GM21717 (cell line): ENCODE data around the gene ANKS1A.

Experiments used
- ATAC-seq: cut with Tn5 transposase; IDR thresholded peaks from one replicate; pipeline ENCODE4 v1.9.1; 2021; ENCODE audit warnings: mild to moderate bottlenecking, moderate library complexity; ENCODE audit not compliant: unreplicated experiment

ANKS1A gene

DNA sequence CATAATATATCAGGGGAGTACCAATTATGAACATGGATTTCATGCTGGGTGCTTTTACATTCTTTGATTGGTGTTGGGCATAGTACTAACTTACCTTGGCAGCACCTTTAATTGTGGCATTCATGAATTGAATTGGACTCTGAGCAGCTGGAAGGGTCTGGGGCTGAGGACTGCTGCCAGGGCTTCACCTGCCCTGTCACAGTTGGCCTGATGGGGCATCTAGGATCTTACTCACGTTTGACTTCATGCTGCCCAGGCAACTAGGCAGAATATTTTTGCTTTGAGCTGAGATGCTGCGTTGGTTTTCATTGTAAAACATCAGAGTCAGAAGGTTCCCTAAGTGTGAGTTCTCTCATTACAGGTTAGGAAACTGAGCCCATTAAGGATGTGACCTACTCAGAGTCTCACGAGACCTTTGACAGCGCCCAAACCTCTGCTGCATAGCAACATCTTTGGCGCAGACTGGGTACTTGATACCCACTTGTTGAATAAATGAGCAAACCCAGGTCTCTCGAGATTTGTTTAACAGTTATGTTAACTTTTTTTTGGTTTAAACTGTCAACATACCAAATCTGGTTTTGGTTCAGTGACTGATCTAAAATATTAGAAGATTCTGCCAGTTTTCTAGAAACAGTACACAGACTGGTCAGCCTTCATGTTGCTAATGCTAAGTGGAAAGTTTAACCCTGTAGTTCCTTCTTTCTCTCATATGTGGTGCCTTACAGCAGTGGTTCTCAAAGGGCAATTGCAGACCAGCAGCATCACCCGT, 147.2 kb downstream of the ANKS1A start:
- no peak for ATAC-seq

DNA sequence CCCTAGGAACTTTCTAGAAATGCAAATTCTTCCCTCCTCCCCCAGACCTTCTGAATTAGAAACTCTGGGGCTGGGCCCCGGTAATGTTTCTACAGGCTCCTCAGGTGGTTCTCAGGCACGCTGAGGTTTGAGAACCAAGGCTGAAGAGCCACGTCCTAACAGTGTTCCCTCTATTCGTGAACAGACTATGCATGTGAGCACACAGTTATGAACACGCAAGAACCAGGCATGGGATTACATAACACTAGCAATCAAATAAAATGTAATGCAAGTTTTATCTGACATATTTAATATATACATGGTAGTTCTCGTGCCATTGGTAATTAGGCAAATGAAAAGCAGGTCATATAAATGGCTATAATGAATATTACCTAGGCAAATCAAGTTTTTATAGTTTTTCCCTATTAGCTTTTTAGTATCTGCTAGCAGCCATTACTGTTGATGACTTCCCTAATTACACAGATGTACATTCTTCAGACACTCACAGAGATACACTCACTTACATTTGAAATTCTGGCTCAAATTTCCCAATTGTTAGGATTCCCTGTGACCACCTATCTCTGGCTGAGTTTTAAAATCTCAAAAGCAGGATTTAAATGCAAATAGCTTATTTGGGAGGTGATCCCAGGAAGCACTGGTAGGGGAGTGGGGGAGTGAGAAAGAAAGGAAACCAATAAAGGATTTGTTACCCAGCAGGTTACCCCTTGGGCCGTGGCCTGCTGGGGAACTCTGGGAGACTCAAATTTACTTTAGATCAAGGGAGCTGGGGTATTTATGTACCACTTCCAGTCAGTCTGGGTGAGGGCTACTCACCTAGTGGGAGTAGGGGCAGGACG, 148.0 kb downstream of the ANKS1A start:
- no peak for ATAC-seq

DNA sequence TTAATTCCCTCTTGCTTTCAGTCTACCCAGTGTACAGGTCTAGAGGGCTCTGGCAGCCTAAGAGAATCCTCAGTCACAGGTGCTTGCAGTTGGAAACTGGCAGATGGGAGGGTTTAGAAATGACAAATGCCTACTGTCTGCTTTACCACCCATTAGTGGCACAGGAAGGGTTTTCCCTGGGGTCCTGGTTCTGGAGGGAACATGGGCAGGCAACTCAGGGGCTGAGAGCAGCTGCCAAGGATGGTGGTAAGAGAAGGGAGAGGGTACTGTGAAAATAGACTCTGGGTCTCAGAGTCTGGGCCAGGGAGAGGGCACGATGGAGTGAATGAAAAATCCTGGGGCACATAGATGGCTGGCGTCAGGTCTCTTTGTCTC, 148.6 kb downstream of the ANKS1A start:
- no peak for ATAC-seq

DNA sequence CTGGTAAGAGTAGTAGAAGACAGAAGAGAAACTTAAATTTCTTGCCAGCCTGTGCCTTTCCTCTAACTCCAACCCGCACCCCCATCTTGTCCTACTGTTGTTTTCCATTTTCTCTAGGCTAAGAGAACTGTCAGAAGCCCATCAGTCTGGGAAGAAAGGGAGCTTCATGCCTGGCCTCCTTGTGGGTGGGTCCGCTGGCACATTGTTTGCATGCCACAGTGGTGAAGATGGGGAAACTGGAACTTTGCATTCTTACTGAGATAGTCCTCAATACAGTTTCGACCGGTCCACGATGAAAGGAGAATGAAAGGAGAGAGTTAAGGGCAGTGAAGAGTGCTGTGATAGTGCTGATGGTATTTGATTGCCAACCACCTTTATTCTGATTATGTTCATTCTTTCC, 149.0 kb downstream of the ANKS1A start:
- no peak for ATAC-seq

DNA sequence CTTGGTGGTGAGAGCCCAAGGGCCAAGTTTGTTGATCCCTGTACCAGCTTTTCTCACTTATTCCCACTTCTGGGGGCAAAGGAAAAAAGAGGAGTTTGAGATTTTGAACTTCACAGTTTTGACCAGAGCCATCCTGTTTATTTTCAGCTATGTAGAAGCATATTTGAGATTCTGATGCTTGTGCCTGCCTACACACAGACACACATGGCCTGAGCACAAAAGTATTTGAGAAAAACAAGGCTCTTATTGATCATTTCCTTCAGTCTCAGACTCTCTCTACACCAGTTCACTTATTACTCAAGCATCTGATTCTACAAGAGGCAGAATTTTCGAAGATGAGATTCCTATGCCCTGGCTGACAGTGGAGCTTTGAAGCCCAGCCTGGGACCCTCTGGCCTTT, 151.3 kb downstream of the ANKS1A start:
- no peak for ATAC-seq

DNA sequence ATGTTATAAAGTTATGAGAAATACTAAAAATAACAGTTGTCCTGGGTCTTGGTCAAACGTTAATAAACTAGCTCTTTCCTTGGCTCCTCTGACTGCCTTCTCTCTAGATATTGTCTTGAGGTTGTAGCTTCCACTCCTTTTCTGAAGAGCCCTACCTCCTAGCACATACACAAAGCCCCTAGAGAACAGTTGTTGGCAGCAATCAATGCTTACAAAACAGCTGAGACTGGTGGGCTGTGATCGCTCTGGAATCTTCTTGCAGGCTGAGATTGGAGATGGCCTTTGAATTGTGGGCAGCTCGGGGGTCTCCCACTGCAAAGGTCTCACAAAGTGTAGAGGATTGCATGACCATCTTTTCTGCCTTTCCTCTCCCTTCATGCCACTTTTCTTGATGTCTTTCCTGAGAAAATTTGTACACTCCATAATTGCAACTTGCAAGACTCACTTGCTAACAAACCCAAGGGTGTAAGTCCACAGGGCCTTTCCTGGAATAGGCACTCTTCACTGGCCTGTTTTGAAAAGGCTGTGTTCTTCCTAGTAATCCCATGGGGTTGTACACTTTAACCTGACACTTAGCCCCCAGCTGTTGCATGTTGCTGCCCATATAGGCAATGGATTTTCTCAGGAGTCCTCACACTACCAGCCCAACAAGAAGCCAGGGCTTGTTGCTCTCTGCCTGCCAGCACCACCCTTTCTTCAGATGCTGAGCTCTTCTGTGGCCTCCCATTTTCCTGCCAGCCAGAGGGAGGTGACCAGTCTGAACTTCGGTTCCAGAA, 152.2 kb downstream of the ANKS1A start:
- ATAC-seq: no peak

DNA sequence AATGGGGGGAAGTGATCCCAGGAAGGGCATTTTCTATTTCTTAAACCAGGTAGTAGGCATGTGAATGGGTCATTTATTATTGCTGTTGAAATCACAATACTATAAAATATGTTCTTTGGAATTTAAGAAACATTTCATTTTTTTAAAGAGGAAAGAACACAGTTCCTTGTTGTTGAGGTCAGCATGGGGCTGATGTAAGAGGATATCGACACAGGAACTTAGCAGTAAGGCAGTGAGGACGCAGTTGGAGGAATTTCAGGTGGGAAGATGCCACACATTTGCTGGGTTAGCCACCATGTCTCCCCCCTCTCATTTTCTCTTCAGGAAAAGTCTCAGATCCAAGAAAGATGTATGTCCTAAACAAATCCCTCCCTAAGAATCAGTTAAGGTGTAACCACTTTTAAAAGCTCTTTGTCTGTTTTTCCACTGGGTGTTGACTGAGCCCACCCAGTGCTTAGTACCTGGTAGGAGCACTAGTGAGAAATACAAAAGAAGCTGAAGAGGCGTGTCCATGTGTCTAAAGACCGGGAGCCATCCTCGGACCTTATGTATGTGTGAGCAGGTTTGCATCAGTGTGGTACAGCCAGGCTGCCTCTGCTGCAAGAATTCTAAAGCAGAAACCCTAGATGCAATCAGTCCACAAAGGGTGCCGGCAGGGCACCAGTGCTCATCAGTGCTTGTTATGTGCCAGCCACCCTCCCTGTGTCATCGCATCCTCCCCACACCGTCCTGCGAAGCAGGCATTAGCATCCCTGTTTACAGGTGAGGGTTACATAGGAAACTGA, 153.2 kb downstream of the ANKS1A start:
- no peak for ATAC-seq

DNA sequence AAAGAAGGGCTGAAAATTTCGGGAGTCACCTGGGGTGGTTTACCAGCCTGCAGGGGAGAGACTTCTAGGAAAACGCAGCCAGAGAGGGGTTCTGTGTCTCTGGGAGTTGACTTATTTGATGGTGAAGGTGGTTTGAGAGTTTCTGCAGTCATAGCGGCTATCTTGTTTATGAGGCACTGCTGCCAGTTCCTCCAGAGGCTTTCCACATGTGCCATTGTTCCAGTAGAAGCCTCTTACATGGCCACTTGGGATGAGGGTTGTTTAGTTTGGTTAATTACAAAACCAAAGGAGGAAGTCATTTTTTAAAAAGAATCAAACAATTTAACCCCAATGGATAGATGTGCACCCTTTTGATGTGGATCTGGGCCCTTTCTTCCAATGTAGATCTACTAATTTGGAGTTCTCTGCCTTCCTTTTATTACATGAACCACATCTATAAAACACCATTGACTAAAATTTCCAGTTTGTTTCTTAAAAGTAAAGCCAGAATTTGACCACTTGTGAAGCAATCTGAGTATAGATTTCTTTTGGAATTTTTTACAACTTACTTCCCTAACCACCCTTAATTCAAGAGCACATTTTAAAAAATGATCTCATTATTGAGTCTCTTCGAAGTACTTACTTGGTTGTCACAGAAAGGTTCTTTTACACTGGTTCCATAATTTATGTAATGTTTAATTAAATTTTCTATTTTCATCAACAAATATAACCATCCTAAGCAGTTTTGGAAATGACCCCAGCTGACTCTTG, 154.5 kb downstream of the ANKS1A start:
- ATAC-seq: no peak

DNA sequence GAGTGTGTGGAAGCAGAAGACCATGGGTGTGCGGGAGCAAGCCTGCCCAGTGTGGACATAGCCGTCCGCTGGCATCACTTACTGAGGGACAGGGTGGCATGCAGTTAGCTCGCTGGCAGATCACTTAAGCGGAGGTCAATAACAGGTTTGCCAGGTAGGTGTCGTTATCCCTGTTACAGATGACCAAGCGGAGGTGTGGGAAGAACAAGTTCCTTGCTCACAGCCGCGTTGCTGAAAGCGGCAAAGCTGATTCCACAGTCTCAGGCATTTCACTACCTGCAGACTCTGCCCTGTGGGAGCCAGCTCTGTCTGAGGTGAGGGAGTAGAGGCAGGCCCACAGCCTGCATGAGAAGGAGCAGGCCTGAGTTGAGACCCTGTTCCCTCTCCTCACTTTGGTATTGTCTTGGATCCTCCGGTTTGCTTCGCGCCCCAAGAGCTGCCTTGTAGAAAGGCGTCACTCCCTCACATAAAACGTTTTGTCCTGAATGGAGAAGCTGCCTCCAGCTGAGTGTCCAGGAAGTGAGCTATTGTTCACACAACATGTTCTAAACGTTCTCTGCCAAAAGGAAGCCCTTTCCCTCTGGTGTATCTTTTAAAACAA, 155.2 kb downstream of the ANKS1A start:
- ATAC-seq: no peak

DNA sequence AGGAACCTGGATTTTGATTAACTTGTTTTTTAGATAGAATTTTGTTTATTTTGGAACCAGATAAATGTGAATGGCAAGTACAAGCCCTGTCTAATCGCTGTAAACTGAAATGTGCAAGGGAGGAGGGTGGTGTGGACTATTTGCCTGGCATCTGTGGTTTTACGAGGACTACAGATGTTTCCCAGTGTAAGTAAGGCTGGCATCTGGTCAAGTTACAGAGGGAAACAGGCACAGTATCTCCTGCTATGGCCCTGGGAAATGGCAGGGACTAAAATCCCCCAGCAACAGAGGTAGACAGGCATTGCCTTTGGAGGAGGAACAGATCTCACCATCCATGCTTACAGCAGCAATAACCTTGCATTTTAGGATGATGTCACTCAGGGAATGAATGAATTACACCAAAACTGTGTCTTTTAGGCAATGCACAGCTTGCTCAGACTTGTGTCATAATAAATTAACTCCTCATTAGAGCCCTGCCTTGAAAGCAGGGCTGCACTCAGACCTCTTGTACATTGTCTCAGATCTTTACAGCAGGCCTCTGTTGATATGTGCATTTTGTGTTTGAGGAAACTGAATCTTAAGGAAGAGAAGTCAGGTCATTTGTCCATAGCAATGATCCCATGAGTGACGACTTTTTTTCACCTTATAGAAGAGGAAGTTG, 155.8 kb downstream of the ANKS1A start:
- ATAC-seq: no peak

DNA sequence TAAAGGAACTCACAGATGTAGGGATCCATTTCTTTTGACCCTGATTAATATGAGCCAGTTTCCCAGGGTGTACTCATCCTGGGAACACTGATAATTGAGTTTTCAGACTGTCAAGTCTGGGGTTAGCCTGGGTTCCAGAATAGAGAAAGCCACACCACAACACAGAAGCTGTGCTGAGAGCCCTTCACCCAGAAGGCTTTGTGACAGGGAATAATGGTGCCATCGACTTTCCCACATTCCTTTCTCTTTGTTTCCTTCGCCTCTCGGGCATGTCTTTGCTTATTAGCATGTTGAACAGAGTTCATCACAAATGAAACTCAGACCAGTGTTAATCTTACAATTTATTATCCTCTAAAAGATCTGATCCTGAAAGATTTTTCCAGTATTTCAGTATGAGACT, 157.0 kb downstream of the ANKS1A start:
- ATAC-seq: no peak

DNA sequence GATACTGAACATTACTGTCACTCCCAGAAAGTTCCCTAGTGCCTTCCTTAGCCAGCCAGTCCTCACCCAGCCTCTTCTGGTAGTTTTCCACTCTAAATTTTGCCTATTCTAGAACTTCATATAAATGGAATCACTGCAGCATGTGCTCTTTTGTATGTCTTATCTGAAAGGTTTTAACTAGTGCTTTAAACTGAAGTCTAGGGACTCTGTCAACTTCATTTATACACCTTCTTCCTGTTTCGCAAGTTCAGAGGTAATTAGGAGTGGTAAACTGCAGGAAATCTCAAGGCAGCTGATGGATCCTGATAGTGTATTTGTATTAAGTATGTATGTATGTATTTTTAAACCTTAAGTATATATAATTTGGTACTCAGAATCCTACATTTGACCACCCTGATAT, 157.8 kb downstream of the ANKS1A start:
- ATAC-seq: no peak

DNA sequence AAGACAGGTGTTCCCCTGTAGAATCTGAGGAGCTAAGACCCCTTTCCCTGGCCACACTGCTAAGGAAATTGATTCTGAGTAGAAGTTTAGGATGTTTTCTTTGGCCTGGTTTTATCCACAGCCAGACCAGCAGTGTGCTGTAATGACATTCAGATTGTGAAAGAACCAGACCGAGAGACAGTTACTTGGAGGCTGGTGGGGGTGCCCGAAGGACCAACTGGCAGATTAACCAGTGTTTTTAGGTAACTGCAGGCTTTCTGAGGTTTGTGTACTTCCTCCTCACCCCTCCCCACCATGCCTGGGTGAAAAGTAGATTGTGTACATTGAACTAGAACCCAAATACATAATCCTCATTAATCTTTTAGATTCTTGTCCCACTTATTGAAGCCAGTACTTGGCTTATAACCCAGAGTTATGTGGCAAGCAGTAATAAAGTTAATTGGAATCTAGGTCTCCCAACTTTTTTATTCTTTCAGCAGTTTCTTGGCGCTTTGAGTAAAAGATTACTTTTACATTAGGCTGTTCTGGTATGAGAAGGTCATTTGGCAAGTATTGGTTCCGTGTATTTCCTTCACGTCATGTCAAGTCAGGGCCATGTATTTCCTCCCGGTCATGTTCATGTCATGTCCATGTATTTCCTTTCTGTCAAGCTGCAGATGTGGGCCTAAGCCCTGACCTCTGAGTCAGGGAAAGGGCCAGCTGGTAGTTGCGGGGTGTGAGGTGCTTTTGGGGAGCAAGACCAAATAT, 158.4 kb downstream of the ANKS1A start:
- no peak for ATAC-seq

DNA sequence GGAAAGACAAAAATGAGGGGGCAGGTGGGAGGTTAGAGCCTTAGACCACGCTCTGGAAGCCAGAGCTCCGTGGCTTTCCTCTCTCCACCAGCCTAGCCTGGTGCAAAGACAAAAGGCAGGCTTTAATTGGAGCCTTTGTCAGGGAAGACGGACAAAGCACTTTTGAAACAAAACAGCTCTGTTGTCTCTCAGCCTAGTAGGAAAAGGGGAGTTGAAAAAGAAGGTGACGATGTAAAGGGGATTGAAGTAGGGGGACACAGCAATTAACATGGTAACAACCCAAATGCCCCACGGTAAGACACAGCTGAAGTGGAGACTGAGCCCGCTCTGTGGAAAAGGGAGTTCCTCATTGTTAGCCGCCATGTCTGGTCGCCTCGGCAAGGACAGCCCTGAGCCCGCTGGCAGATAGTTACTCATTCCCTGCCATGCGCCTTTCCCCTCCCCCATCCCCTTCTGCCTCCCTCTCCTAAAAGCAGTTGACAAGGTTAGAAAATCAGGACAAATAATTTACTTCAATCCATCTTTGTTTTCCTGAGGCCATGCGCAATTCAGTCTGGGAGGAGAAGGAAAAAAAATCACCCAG, 159.1 kb downstream of the ANKS1A start:
- ATAC-seq: no peak

DNA sequence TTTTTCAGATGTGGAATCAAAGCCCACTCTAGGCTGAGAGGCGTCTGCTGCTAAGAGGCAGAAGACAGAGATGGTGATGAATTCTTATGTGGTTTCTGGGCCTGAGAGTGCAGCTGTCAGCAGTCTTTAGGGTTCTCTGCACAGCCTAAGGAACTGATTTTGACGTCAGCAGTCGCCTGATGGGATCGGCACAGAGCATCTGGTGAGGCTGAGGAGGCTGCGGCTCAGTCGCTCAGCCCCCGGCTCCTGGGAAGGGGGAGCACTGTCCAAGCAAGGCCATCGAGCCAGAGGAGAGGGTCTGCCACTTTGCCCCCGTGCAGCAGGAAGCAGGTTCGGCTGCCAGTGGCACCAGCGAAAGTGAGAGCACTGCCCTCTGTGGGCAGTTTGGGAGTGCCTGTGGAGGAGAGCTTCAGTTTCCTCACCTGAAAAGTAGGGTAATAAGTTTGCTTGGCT, 159.6 kb downstream of the ANKS1A start:
- ATAC-seq: no peak

DNA sequence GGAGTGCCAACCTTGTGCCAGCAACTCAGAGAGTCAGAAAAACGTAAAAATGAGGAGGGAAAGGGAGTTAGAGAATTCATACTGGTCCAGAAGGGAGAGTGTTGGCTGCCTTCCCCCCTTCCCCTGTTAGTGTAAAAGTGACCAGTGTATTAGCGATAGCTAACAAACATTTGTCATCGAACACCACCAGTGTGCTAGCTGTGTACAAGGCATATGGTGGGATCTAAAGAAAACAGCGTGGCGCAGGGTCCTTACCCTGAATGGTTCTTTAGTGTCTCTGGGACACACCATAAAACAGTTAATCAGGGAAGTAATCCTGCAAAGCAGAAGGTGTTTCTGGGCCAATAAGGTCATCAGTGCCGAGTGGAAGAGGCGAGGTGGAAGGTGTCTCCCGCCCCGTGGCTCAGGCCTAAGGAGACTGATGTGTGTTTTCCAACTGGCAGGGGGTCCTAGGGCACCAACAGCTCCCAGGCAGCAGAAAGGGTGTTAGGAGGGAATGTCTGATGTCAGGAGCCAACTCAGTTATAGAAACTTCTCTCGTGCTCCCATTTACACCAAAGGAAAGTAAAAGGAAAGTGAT, 160.2 kb downstream of the ANKS1A start:
- no peak for ATAC-seq

DNA sequence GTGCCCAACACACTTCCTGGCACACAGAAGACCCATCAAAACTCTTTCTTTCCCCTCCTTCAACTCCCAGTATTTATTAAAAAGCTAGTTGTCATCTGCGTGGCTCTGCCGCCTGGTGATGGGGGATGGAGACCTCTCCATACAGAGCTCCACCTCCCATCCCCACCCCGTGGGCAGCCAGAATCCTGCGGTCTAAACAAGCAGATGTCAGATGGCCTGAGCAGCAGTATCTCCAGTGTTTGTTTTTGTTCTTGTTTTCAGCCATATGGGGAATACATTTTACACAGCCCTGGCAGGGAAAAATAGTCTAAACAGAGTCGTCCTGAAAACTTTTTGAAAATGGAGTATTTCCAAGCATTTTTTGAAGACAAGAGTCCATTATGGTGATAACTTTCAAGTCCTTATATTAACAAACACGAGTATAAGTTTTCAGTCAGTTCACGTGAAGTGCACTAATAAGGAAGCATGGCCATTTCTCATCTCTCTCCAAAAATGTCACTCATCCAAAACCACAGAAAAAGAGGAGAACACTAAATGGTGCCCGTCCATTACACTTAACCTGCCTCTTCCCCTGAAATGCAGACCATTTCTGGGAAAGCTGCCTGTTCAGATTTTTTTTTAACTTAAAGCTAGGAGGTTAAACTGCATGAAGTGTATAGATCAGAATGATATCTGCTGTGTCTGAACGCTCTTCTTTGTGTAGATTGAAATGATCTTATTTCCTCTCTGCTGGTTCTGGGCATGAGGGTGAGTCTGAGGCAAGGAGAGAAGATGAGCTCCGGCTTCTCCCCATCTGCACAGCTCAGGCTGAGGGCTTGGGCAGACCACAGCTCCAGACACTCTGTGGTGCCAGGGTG, 161.1 kb downstream of the ANKS1A start:
- ATAC-seq: no peak
